HG03066 (cell line): ENCODE measurements around the gene SPATA16.

Source experiments
- ATAC-seq: cut with Tn5 transposase; IDR thresholded peaks from one replicate; pipeline ENCODE4 v1.9.1; 2021; ENCODE audit warnings: low read depth; ENCODE audit not compliant: unreplicated experiment

The SPATA16 gene

DNA sequence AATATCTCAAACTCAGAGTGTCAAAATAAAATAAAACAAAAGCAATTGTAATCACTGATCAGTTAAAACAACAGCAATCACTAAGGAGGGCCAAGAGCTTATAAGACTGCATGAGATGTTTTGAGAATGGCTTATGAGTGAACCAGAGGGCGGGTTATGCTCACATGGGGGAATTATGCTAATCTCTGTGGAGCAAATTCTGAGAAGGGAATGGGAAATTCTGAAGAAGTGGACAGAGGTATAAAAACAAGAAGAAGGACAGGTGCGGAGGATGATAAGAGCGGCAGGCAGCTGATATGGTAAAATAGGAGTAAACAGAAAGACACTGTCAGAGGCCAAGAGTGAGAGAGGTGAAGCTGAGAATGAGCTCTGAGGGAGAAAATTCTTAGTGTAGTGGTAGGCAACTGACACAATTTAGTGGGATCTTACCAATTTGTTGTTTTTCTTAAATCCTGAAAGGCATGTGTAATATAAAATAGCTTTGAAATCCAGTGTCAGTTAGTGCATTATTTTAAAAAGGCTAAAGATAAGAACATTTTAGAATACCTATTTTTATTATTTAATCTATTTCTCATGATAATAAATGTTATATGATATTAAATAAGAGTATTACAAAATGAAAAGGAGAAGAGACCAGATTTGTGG, 133.8 kb downstream of the SPATA16 start:
- ATAC-seq = no peak

DNA sequence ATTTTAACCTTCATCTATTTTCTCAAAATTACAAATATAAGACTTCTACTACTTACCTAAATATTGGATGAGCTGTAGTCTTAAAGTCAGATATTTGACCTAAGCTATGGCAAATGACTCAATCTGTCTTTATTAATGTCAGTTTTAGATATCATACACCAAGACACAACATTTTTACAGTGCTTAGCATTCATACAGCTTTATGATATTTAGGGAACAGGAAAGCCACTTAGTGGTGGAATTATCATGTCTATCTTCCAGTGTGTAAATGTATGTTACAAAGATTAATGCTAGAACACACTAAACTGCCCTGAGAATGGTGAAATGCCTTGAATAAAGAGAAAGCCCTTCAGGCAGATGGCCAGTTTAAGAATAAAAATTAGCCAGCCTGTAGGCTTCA, 135.0 kb downstream of the SPATA16 start:
- no peak for ATAC-seq

DNA sequence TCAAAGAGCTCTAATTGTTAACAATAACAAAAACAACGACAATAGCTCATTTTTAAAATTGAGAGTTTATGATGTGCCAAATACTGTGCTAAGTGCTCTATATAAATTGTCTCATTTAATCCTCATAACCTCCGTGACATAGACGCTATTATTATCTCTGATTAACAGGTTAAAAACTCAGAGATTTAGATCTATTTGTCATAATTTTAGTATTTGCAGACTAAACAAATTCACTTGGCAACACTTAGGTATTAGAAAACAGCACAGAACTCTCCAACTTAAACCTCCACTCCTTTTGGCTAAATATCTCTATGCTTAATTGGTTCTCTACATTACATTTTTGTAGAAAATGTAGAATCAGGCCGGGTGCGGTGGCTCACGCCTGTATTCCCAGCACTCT, 136.4 kb downstream of the SPATA16 start:
- ATAC-seq = no peak

DNA sequence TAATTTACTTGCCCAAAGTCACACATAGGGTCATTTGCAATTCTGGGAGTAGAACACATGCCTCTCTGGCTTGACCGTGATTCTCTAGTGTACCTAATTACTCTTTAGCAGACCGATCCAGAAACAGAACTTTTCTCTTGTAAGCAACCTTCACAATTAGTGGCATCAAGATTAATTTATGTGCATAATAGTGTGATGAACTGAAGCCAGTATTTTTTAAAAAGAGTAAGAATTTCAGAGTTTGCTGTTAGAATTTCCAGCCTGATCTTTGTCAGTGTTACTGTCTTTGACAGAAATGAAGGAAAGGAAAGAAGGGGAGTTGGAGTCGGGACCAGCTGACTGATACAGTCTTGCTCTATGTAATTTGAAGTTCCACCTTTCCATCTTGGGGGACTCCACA, 137.1 kb downstream of the SPATA16 start:
- ATAC-seq = no peak

DNA sequence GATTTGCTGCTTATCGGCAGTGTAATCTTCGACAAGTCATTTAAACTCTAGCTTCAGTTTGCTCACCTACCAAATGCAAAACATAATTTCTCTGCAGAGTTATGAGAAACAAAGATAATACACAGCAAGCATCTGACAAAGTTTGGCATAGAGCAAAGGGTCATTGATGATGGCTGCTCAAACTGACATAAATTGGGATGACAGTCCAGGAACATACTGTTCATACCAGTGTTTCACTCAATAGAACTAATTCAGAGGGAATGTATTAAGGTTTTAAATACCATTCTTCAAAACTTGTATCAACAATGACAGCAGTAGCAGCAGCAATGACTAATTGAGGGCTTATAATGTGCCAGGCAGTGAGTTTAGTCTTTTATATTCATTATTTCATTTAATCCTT, 137.6 kb downstream of the SPATA16 start:
- no peak for ATAC-seq

DNA sequence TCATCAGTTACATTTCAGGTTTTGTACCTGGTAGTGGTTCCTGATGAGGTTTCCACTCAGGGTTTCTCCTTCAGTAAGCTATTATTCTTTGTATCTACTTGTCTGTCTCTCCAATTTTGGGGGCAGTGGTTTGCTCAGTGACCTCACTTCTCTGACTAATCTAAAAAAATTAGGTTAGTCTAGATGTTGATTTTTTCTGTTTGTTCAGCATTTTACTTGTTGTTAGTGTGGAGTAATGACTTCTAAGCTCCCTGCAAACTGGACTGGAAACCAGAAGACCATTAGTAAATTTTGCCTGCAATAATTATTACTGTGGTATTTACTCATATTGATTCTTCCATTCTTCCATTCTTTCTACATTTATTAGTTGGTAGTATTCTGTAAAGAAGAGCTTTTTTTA, 139.4 kb downstream of the SPATA16 start:
- no peak for ATAC-seq

DNA sequence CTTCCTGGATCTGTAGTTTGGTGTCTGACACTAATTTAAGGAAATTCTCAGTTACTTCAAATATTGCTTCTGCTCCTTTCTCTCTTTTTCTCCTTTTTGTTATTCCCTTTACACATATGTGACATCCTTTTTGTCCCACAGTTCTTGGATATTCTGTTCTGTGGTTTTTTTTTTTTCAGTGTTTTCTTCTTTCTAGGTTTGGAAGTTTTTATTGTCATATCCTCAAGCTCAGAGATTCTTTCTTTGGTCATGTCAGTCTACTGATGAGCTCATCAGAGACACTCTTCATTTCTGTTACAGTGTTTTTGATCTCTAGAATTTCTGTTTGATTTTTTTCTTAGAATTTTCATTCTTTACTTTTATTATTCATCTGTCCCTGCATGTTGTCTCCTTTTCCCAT, 140.5 kb downstream of the SPATA16 start:
- no peak for ATAC-seq

DNA sequence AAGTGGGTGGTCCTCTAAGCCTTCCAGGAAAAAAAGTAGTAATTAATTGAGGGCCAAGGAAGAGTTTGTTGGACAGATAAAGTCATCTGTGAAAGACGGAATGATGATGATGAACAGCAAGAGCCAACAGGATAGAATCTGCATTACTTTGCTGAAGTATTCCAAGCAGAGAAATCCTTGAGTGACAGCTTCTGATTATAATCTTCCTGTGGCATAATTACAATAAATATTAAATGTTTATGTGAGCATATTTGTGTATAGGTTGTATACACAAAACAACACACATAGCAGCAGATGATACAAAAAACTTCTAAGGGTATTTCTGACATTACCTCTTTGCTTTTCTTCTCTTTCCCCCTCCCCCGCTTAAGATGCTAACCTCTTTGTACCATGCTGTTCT, 147.6 kb downstream of the SPATA16 start:
- ATAC-seq = no peak

DNA sequence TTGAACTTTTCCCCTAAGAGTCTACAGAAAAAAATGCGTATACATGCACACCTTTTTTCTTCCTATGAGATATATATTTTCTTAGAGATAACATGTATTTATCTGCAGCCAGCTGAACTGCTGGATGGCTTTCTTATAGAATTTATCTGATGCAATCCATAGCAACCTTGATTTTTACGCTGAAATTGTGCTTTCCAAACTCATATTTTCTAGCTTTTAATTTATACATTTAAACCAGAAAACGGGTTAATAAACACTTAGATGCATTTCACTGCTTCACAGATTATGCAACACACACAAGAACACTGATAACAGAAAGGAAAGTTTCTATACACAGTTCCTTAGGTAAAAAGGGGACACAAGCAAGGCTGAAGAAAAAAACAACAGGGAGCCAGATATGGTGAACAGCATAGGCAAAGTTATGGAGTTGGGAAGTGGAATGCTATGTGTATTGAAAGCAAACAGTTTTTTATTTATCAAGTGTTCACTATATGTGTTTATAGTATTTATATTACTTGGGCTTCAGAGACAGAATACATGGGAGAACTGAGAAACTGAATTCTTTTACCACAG, 149.5 kb downstream of the SPATA16 start:
- no peak for ATAC-seq

DNA sequence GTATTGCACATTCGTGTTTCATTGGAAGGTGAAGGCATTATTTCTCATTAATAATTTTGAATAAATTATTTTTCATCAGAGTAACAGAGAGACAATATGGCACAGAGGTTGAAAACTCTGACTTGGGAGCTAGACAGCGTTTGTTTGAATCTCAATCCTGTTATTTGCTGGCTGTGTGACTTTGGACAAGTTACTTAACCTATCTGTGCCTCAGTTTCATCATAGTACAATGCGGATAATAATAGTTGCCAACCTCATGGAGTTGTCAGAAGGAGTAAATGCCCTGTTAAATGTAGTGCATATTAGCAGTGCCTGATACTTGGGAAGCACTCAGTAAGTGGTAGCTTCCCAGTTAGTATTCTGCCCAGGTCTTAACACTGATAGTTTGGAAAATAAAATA, 151.7 kb downstream of the SPATA16 start:
- ATAC-seq = no peak

DNA sequence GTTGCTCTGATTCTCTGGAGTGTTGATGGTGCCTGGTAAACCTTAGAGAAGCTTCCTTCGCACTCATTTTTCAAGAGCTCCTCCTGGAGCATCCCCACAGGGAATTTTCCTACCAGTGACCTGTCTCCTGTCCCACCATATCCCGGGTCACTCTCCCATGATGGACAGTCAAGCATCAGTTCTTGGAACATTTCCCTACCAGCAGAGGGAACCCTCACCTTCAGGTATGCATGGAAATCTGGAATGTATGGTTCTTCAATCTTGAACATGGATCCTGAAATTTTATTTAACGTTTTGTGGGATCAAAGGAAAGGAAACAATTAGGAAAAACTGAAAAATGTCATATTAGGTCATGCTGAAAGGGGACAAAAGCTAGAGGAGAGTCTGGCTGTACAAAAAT, 153.8 kb downstream of the SPATA16 start:
- ATAC-seq = no peak

DNA sequence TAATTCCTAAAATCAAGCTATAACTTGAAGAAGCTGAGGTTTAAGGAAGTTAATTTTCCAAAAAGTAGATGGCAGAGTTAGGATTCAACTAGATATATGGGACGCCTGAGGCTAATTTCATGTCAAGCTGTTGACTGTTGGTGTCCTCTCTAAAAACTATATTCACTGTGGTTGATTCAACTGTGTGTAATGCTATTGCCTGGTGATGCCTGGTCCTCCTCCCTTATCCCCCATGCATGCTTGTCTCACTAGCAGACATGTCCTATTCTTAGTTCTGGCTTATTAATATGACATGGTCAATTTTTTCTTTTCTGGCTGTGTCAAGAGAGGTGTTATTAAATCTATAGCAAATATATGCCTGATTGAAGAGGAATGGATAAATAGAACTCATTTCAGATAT, 156.1 kb downstream of the SPATA16 start:
- no peak for ATAC-seq

DNA sequence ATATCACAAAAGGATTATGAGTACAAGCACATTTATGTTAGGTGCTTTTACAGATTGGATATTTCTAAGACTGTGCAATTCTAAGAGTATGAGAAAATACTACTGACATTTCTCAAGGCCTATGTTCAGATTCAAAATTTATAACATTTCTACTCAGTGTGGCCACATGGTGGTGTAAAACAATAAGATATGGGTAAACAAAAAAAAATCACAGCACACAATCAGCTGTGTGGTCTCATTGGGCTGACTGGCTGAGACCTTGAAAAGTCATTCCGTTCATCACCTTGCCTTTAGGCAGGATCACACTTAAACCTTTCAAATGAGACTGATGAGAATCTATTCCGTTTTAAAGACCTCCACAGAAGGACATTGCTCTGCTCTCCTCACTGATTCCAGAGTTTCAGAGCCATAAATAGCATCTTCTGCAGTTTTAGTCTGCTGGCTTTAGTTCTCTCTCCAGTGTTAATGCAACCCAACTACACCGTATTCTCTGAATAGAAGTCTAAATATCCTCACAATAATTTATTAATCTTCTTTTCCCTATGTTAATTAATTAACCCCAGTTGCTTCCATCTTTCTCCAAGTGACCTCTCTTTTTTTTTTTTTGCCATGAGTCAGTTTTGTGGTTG, 158.2 kb downstream of the SPATA16 start:
- no peak for ATAC-seq

DNA sequence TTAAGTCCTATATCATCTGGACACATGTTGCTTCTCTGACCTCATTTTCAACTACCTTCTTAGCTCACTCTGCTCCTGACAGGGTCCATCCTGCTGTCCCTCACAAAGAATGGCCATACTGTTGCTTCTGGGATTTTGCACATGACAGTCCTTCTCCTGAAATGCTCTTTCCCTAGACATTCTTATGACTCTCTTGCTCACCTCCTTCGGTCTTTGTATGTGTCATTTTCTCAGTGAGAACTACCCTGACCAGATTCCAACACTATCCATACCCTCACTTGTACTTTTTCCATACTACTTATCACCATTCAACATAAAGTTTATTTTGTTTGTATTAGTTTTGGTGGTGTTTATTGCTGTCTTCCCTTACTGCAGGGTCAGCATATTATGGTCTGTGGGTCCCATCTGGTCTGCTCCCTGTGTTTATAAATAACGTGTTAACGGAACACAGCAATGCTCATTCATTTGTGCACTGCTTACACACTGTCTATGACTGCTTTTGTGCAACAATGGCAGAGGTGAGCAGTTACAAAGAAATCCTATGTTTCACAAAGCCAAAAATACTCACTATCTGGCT, 159.5 kb downstream of the SPATA16 start:
- ATAC-seq = no peak

DNA sequence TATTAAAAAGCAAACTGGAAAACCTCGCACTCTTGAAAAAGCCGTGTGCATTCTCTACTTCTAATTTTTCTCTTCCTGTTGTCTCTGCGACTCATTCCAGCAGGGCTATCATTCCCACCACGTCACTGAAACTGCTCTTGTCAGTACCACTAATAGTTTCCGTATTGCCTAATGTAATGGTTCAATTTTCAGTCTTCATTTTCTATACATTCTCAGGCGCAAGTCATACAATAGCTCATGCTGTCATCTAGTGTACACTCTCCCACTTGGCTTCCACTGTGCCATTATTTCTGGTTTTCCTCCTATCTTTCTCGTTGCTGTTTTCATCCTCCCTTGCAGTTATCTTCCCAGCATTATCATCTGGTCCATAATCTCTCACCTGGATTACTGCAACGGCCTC, 160.2 kb downstream of the SPATA16 start:
- ATAC-seq = no peak

DNA sequence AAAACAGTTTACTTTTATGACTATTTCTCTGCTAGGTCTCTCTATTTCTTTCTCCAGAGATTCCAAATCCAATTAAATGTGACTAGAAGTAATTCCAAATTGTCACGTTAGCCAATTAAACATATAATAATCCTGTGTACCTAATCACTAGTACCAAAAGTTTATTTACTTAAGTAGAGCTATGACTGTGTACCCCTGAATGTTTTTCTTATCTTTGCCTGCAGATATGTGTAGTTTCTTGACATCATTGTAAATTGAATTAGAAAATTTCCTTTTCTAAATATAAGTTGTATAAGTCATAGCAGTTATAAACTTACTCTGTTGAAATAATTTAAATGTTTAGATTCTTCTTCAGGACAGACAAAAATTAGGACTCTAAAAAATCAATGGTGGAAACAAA, 163.3 kb downstream of the SPATA16 start:
- no peak for ATAC-seq

DNA sequence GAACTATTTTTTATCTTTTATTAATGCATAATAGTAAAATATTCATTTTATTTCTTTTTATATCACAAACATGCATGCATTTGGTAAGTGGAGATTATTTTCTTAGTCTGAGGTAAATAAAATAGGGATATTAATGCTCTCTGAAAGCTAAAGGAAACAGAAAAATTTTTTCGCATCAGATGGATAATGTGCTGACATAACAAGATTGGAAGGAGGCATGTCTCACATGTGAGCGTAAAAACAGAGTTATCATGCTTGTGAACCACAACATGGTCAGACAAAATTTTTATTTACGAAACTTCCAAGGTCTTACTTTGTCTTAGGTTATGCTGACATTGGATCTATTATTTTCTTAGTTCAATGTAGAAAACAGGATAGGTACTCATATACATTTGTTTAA, 166.1 kb downstream of the SPATA16 start:
- ATAC-seq = no peak

DNA sequence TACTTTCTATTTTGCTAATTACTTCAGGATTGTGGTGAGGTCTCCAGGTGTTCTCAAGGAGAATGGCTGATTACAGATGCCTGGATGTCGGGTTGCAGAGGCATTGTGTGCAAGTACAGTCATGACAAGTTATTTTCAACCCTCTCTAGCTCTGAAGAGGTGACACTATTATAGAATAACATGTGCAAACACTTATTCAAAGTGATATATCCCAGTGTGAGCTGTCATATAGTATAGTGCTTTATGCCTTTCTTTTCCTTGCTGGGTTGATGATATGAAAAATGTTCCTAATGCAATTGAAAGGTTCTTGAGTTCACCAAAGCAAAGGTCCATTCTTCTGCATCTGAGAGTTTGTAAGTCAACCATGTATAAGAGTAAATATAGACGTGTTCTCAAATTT, 167.2 kb downstream of the SPATA16 start:
- no peak for ATAC-seq

DNA sequence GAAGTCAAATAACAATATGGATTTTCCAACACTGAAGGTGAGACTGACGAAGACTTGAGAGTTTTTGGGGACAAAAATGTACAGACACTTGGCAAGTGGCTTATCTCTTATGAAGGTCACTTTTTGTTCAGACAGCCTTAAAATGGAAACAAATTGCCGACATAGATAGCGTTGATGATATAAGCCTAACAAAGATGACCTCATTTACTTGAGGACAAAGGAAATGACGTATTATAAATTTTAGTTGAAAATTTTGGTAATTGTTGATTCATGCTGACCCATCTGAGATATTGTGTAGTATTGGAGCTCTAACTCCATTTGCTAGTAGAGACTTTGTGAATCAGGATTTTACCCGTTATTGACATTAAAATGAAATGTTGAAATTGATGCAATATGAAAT, 168.3 kb downstream of the SPATA16 start:
- no peak for ATAC-seq

DNA sequence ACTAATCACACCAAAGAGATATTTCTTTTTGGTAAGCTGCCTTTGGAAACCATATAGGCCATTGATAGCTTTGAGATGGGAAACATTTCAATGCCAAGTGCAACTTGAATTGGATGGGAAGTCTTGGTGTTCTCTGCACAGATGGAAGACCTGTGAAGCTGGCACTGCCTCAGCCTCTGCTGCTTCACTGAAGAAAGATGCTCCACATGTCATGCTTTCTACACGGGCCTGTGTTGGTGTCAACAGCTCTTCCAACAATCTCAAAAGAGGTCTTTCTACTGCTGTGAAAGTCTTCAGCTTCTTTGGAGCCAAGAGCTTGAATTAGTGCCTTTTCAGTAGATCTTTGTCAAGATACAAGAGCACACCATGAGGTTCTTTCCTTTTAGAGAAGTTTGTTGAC, 169.0 kb downstream of the SPATA16 start:
- ATAC-seq = no peak

DNA sequence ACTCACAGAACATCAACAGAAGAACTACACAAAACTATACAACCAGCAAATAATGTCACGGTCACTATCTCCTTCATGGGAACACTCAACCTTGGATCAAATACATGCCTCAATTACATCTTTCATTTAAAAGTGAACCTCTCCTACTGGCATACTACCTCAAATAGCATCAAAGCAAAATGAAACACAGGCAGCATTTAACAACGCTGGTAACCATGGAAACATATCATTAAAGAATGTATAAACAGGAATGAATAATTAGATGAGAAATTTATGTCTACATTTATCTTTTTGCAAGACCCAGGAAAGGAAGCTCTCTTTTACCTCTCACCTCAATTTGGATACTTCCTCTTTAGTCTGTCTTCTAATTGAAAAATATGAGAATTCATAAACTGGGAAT, 172.4 kb downstream of the SPATA16 start:
- no peak for ATAC-seq

DNA sequence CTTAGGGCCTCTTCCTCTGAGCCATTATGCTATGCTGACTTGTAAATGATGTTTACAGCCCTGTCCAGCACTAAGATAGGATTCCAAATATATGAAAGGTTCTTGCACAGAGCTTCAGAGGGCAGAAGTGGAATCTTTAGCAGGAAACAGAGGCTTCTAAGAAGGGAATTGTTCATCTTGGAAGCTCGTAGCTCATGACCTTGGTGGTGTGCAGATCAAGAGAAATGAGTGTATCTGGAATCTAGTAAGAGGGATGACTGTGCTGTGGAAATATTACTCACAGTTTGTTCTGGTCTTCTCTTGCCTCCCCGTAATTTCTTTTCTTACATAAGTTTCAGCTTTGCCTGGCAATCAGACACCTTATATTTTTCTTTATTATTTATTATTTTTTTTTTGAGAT, 175.8 kb downstream of the SPATA16 start:
- ATAC-seq = no peak
